GM19035 (cell line): Measurements from ENCODE around the gene SIDT2.
A peak's percentile ranks its signal among the peaks of the same experiment; 100 is the strongest.

Source experiments
- ATAC-seq: cut with Tn5 transposase; IDR thresholded peaks from one replicate; pipeline ENCODE4 v1.9.1; 2021; ENCODE audit not compliant: unreplicated experiment

The SIDT2 gene

GRCh38 chr11:117220999-117221774 is 42.6 kb downstream of the SIDT2 start:
- ATAC-seq, result no peak

GRCh38 chr11:117221775-117222517 is 43.4 kb downstream of the SIDT2 start:
- no peak for ATAC-seq

- no peak for ATAC-seq
These were observed 44.6 kb downstream of the SIDT2 start for GRCh38 chr11:117222991-117223740.

DNA sequence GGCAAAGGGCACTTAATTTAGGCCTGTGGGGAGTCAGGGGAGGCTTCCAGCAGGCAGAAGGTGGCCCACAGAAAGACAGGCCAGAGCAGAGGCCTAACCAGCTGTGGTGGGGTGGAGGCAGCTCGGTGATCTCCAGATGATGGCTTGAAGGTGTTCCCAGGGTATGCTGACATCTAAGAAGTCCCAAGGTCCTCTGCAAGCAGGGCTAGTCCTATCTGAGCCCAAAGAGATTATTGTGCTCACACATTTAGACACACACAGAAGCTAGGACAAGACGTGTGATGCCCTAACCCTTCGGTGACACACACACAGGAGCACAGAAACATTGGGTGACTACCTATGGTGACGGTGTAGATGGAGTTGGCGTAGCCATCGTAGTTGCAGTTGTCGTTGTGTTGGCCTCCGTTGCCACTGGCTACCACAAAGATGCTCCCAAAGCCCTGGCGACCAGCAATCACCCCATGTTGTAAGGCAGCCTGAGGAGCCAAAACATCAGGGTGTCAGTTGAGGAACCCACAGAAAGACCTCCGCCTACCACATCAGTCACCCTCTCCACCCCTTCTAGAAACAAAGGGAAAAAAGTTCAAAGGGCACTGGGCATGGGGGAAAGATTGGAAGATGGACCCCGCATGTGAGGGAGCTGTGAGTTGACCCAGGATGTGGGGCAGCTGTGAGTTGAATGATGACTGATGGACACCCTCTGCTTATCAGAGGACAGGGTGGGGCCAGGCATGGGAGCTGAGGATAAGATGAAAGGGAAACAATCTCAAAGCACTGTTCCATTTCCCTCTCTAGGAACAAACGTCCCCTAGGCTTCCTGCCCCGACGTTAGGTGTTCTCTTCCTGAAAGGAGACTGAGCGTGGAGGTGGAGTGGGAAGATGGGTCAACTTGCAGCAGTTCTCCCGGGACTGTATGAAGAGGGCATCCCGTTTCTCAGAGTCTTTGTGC is 45.5 kb downstream of the SIDT2 start:
- ATAC-seq, result no peak

DNA sequence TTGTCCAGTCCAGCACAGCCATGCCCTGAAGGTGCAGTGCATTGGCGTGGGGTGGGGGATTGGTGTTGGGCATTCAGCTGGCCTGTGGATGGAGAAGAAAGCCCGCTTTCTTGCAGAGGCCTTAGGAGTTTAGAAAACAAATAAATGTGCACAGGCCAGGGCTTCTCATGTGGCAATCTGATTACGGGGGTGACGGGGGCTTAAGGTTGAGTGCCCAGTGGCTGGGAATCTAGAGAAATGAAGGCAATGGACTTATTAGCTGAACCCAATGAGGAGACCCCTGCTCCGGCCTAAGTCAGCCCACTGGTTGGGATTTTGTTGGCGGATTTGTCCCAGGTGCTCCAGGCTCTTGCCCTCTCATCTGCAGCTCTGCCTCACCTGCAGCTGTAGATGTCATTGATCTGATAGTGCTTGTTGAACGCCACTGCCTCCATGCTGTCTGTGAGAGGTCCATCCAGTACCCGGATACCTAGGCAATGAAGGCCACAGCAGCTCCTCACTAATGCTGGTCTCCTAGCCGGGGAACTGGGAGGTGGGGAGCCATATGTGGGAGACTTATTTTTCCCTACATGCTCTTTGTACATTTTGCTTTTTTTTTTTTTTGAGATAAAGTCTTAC is 47.1 kb downstream of the SIDT2 start:
- no peak for ATAC-seq

GRCh38 chr11:117226388-117227385 is 48.1 kb downstream of the SIDT2 start:
- no peak for ATAC-seq

DNA sequence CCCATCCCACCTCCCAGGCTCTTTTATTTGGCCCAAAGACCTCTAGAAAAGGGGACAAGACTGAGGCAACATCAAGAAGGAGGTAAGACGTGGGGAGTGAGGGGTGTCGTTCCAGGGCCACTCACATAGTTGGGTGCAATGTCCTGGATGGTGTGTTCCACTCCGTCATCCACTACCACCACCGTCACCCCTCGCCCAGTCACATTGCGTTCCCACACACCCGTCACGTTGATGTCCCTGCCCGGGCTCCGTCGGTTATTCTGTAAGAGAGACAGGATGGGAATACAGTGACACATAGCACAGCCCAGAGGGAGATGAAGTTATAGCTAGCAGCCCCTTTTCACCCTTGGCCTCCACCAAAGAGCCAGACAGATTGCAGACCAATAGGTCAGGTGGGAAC is 49.5 kb downstream of the SIDT2 start:
- no peak for ATAC-seq

- ATAC-seq, result no peak
These were observed 50.9 kb downstream of the SIDT2 start for GRCh38 chr11:117229411-117229810.

DNA sequence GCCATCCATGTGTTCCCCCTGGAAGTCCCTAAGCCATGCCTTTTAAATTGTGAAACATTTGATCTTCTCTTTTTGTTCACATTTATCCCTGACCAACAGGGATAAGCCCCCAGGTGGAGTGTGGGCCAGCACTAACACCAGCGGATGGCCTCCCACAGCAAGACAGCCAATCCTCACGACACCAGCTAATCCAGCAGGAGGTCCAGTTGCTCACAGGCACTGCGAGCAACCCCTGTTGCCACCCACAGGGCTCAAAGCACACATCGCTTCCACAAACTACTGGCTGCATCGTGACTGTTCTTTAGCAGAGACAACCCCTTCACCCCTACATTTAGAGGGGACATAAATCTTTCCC is 51.4 kb downstream of the SIDT2 start:
- no peak for ATAC-seq

GRCh38 chr11:117230286-117230961 is 51.9 kb downstream of the SIDT2 start:
- ATAC-seq, result no peak

GRCh38 chr11:117230999-117231841 is 52.7 kb downstream of the SIDT2 start:
- ATAC-seq, result no peak

DNA sequence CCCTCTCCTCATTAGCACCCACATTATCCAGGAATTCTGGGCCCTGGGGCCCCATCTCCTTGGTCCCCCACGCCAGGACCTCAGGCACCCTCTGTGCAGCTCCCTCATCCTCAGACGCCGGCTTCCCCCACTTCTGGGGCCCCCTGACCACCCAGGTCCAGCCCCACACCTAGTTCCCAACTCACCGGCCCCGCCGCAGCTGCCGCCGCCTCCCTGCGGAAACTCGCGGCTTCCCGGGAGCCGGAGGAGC is 53.2 kb downstream of the SIDT2 start, which contains the start of gene PCSK7:
Gene PCSK7 (minus strand): TSS at position 232 of the 250 bp plus-strand sequence. CDS start 2,229 bp downstream, outside the sequence.
- no peak for ATAC-seq

DNA sequence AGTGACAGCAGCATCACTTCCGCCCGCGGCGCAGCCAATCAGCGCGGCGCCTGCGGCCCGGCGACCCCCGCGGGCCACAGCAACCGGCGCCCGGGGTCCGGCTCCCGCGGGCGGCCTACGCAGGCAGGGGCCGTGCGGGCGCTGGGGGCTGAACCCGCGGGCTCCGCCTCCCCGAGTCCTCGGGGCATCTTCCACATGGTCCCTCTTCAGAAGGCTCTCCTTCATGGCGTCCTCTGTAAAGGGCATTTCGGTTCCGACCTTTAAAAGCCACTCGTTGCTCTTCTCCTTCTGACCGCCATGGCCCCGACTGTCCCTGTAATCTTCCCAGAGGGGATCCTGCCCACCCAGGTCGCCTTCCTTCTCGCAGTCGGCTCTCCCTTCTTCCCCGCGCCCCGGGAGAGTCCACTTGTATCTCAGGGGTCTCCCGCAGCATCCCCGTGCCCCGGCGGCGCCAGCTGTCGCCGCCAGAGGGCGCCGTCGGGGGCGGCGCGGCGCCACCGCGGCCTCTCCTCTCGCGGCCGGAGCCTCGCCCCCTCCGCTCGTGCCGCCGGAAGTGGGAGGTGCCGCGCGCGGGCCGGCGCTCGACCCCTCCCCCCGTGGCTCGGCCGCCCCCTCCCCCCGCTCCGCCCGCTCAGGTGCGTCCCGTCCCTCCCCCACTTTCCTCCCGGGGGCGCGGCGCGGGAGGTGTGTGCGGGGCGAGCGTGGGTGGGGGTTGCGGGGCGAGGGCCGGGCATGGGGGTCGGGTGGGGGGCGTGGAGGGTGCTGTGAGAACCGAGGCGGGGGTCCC is 53.7 kb downstream of the SIDT2 start, which contains the start of gene RNF214:
Gene RNF214 (plus strand): TSS at position 580 of the 787 bp plus-strand sequence. CDS start 1,602 bp downstream, outside the sequence.
- peak; percentile 74 for ATAC-seq

GRCh38 chr11:117232911-117233409 is 54.4 kb downstream of the SIDT2 start:
- no peak for ATAC-seq

DNA sequence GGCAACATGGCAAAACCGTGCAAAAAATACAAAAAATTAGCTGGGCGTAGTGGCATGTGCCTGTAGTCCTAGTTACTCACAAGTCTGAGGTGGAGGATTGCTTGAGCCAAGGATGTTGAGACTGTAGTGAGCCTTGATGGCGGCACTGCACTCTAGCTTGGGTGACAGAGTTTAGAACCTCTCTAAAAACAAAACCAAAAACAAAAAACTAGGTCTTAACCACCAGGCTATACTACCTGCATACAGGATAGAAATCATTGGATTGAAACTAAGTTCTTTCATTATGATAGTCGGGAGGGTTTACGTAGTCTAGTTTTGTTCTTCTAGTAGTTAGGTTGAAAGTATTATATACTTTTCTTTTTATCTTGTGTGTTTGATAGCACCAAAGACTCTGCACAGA is 59.7 kb downstream of the SIDT2 start:
- ATAC-seq, result no peak

DNA sequence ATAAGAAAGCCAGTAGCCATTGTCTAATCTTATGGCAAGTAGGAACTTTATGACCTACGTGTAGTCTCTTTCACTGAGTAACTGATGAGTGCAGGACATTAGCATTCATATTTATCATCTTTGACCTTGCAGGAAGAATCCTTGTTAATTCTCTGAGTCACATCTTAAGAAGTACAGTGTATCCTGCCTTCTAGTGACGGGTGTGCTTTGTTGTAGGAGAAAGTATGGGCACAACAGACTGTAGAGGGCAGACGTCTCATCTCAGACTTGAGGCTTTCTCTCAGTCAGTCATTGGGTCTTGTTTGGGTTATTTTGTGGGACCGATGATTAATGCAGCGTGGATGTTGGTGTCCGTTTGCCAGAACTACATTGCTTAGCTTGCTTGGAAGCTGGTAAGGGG is 60.8 kb downstream of the SIDT2 start:
- ATAC-seq, result no peak
